Epithelial cell of prostate (primary cell): Measurements from ENCODE around the gene TBC1D14.
"Not testable (repeated sequence)": the region's sequence is repeated elsewhere in the genome, so short reads cannot be mapped to it uniquely, and the experiment has no call there.

ENCODE experiments used
- DNase-seq: peaks from one replicate; pipeline ENCODE4 v3.0.0-alpha.2; 2011; ENCODE audit warnings: low read depth, low spot score
- H3K27ac ChIP-seq: fragments of 450-650 bp; 2 replicates; pipeline ENCODE4 v1.5.1; 2017; ENCODE audit warnings: mild to moderate bottlenecking

The TBC1D14 gene

GRCh38 chr4:6889736-6890324 lies 19.8 kb upstream of the TBC1D14 start:
- no peak overlapping the region for H3K27ac ChIP-seq
- DNase-seq, result no peak

DNA sequence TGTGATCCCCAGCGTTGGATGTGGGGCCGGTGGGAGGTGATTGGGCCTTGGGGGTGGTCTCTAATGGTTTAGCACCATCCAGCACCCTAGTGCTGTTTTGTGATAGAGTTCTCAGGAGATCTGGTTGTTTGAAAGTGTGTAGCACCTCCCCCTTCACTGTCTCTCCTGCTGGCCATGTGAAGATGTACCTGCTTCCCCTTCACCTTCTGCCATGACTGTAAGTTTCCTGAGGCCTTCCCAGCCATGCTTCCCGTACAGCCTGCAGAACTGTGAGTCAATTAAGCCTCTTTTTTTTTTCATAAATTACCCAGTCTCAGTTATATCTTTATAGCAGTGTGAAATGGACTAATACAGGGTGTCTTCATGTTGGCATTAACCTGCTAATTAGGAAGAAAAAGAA lies 19.3 kb upstream of the TBC1D14 start:
- no peak for DNase-seq
- H3K27ac ChIP-seq, result no peak overlapping the region

- DNase-seq, H3K27ac ChIP-seq: not testable (repeated sequence)
Measured at GRCh38 chr4:6890971-6891370, 18.7 kb upstream of the TBC1D14 start.

DNA sequence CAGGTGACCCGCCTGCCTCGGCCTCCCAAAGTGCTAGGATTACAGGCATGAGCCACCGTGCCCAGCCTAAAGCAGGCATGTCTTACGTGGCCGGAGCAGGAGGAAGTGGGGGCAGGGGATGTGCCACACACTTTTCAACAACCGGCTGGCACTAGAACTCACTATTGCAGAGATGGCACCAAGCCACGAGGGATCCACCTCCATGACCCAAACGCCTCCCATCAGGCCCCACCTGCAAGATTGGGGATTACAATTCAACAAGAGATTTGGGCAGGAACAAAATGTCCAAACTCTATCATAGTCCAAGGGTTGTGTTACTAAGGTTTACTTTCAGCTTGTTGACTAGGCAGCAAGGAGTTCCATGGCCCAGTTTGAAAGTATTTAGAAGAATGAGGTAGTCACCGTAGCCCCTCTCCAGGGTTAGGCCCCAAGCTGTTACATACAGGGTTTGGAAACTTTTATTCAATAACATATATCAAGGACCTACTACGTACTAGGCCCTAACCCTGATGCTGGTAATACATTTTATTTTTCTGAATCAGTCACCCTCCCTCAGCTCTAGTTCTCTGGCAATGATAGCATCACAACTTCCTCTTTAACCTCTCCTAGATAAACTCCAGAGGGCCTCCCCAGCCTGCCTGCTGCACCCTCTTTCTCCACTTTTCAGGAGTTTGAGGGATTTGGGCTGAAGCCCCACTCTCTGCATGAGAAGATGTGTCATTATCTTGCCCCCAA lies 18.0 kb upstream of the TBC1D14 start:
- DNase-seq, result no peak
- no peak overlapping the region for H3K27ac ChIP-seq

DNA sequence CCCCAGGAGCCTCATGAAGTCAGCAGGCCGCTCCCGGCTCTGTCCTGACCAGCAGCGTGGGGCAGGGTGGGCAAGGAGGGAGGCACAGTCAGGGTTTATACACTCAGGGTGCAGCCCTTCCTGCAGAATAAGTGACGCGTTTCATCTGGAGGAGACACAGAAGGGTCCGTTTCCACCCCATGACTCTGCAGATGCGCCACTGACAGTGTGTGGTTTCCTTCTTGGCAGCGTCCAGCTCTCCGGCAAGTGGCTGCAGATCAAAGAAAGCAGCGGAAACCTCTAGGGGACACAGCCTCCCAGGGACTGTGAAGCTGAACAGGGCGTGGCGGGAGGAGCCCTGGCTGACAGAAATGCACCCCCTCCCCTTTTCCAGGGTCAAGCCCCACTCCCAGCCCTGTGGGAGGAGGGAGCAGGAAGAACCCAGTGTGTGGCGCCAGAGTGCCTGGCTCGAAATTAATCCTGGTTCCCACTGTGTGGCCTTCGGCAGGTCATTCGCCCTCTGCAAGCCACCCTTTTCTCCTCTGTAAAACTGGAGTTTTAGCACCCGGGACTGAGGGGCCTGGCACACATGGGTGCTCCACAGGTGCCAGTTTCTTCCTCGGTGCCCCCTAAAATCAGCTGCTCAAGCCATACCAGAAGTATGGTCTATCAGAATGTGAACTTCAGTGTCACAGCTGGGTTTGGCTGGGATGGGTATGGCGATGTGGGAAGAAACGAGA lies 17.3 kb upstream of the TBC1D14 start:
- H3K27ac ChIP-seq, result no peak overlapping the region
- DNase-seq, result no peak

DNA sequence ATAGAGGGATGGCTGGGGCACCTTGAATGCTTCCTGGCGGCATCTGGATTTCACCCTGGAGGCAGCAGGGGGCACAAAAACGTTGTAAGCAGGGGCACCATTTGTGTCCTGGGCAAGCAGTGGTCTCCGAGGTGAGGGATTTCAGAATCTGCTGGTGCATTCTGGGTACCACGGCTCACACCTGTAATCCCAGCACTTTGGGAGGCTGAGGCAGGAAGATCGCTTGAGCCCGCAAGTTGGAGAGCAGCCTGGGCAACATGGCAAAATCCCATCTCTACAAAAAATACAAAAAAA lies 16.8 kb upstream of the TBC1D14 start:
- no peak for DNase-seq
- H3K27ac ChIP-seq, result no peak overlapping the region

- no peak for DNase-seq
- H3K27ac ChIP-seq, result no peak overlapping the region
Measured at GRCh38 chr4:6893449-6894085, 16.1 kb upstream of the TBC1D14 start.

DNA sequence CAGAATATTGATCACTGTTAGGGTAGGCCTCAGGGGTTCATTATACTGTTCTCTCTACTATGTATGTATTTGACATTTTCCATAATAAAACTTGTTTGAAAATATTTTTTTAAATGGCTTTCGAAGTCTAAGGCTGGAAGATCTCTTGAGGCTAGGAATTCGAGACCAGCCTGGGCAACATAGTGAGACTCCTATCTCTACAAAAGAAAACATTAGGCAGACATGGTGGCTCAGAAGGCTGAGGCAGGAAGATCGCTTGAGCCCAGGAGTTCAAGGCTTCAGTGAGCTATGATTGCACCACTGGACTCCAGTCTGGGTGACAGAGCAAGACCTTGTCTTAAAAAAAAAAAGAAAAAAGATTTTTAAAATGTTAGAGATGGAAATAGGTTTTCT lies 15.5 kb upstream of the TBC1D14 start:
- no peak for DNase-seq
- H3K27ac ChIP-seq, result no peak overlapping the region

GRCh38 chr4:6894528-6895498 lies 14.8 kb upstream of the TBC1D14 start:
- DNase-seq, result no peak
- no peak overlapping the region for H3K27ac ChIP-seq

GRCh38 chr4:6896035-6896434 lies 13.6 kb upstream of the TBC1D14 start:
- DNase-seq, result no peak
- H3K27ac ChIP-seq, result no peak overlapping the region

DNA sequence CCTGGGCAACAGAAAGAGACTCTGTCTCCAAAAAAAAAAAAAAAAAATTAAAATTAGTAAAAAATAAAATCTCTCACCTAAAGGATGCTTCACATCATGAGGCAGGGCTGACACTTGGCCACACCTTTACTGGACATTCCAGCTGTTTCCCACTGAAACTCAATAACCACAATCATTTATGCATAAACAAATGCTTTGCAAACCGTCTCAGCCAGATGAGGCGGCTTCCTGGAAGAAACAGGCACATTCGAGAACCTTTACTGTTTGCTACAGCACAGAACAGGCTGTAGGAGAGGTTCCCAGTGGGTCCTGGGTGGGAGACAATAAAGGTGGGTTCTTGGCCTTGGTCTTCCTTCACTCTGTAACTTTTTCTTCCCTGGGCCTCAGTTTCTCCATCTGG lies 10.9 kb upstream of the TBC1D14 start:
- DNase-seq, result no peak
- no peak overlapping the region for H3K27ac ChIP-seq

GRCh38 chr4:6900181-6900812 lies 9.3 kb upstream of the TBC1D14 start:
- no peak overlapping the region for H3K27ac ChIP-seq
- DNase-seq, result no peak

DNA sequence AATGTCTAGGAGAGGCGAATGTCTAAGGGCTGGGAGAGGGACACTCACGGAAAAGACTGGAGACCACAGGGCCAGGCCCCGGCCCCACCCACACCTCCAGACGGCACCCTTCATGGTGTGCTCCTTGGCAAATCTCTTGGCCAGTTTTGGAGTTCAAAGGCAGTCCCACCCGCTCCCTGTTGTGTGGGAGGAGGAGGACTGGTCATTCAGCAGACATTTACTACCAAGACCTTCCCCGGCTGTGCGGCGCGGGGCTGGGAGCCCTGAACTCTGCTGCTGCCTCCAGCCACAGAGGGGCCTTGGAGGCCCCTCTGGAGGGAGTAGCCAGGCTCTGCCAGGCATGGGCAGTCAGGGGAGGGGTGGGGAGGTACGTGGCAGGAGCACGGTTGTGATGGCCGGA lies 8.7 kb upstream of the TBC1D14 start:
- no peak for DNase-seq
- no peak overlapping the region for H3K27ac ChIP-seq

- no peak overlapping the region for H3K27ac ChIP-seq
- no peak for DNase-seq
Measured at GRCh38 chr4:6901669-6902317, 7.8 kb upstream of the TBC1D14 start.

- H3K27ac ChIP-seq, result no peak overlapping the region
- DNase-seq, result no peak
Measured at GRCh38 chr4:6902318-6903042, 7.1 kb upstream of the TBC1D14 start.

DNA sequence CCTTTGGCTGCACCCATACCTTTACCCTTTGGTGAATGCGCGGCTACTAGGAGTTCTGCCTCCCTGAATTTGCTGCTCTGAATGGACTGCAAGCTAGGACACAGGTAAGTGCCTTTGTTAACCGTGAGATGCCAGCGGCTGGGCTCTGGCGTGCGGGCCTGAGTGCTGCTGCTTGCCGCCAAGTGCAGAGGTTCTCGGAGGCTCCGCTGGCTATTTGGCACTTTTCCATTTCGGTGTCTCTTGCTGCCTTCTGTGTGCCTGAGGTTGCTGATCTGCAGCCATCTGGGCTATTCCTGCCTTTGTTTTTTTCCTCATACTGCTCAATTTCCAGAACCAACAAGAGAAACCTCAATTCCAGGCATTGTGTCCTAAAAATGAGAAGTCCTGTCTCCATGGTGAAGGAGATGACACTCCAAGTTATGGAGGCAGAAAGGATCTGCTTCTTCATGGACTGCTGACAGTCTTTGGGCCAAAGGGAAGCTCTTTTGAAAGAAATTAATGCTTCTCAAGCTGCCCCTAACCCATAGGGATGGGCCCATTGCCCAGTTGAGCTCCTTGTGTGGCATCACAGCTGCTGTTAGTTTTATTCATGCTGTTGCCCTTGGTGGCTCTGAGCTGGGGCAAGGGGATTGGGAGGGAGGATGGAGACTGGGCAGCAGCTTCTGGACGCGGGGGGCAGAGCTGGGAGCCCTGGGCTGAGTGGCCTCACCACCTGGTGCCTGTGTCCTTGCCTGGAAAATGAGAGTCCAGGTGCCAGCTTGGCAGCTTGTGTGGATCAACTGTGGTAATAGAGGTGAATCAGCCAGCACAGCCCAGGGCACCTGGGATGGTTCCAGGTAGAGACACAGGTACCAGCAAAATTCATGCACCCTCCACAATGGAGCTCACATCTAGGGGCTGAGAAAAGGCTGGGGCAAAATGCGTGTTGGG lies 3.8 kb upstream of the TBC1D14 start:
- DNase-seq, result no peak
- H3K27ac ChIP-seq, result no peak overlapping the region

DNA sequence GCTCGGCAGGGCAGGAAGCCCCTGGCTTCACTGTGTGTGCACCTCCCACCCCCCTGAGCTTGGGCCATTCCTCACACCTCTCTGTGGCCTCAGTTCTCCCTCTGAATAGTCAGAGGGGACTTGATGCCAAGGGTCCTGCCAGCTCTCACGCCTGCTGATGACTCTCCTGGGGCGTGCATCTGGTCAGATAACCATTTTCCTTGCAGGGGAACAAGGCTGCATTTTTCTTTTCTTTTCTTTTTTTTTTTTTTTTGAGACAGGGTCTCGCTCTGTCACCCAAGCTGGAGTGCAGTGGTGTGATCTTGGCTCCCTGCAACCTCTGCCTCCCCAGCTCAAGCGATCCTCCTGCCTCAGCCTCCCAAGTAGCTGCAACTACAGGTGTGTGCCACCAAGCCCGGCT lies 3.1 kb upstream of the TBC1D14 start:
- H3K27ac ChIP-seq, DNase-seq: not testable (repeated sequence)
